NAMALWA (cell line): ENCODE results near the gene THRAP3.
"Not testable (repeated sequence)": the region's sequence is repeated elsewhere in the genome, so short reads cannot be mapped to it uniquely, and the experiment has no call there.

Experiments
- DNase-seq: peaks from one replicate; pipeline ENCODE4 v3.0.0-alpha.2; 2015; ENCODE audit warnings: low spot score

Gene THRAP3

GRCh38 chr1:36207339-36207738 is 16.9 kb upstream of the THRAP3 start:
- DNase-seq = no peak

GRCh38 chr1:36208978-36209703 is 15.1 kb upstream of the THRAP3 start:
- no peak for DNase-seq

GRCh38 chr1:36211307-36211706 is 12.9 kb upstream of the THRAP3 start:
- DNase-seq = no peak

- DNase-seq = no peak
Measured at GRCh38 chr1:36211841-36212240, 12.4 kb upstream of the THRAP3 start.

GRCh38 chr1:36212782-36213181 is 11.5 kb upstream of the THRAP3 start:
- DNase-seq = no peak

- DNase-seq = no peak
Measured at GRCh38 chr1:36217670-36218069, 6.6 kb upstream of the THRAP3 start.

- not testable (repeated sequence) for DNase-seq
Measured at GRCh38 chr1:36221901-36222300, 2.3 kb upstream of the THRAP3 start.

- no peak for DNase-seq
Measured at GRCh38 chr1:36222481-36223380, 1.5 kb upstream of the THRAP3 start.

- DNase-seq = peak; percentile 75
Measured at GRCh38 chr1:36223381-36223995, 755 bp upstream of the THRAP3 start.

- DNase-seq = no peak
Measured at GRCh38 chr1:36224537-36225282, 467 bp downstream of the THRAP3 start.

- no peak for DNase-seq
Measured at GRCh38 chr1:36225283-36225899, 1.1 kb downstream of the THRAP3 start.

- not testable (repeated sequence) for DNase-seq
Measured at GRCh38 chr1:36230279-36230678, 6.0 kb downstream of the THRAP3 start.

- DNase-seq = no peak
Measured at GRCh38 chr1:36231191-36231590, 6.9 kb downstream of the THRAP3 start.

GRCh38 chr1:36232212-36233095 is 8.2 kb downstream of the THRAP3 start:
- DNase-seq = no peak

GRCh38 chr1:36236302-36236701 is 12.1 kb downstream of the THRAP3 start:
- no peak for DNase-seq

GRCh38 chr1:36238433-36238832 is 14.2 kb downstream of the THRAP3 start:
- DNase-seq = no peak

- no peak for DNase-seq
Measured at GRCh38 chr1:36239941-36240637, 15.8 kb downstream of the THRAP3 start.

GRCh38 chr1:36247538-36247937 is 23.3 kb downstream of the THRAP3 start:
- no peak for DNase-seq

- no peak for DNase-seq
Measured at GRCh38 chr1:36248250-36248894, 24.1 kb downstream of the THRAP3 start.
